DMS 273 (cell line): Measurements from ENCODE around the gene NBPF19.
"Not testable (repeated sequence)": the region's sequence is repeated elsewhere in the genome, so short reads cannot be mapped to it uniquely, and the experiment has no call there.

Source experiments
- DNase-seq: peaks from one replicate; lab custom pipeline; 2025; ENCODE audit not compliant: unreplicated experiment; lab: John Stamatoyannopoulos, UW

Gene NBPF19, protein sequence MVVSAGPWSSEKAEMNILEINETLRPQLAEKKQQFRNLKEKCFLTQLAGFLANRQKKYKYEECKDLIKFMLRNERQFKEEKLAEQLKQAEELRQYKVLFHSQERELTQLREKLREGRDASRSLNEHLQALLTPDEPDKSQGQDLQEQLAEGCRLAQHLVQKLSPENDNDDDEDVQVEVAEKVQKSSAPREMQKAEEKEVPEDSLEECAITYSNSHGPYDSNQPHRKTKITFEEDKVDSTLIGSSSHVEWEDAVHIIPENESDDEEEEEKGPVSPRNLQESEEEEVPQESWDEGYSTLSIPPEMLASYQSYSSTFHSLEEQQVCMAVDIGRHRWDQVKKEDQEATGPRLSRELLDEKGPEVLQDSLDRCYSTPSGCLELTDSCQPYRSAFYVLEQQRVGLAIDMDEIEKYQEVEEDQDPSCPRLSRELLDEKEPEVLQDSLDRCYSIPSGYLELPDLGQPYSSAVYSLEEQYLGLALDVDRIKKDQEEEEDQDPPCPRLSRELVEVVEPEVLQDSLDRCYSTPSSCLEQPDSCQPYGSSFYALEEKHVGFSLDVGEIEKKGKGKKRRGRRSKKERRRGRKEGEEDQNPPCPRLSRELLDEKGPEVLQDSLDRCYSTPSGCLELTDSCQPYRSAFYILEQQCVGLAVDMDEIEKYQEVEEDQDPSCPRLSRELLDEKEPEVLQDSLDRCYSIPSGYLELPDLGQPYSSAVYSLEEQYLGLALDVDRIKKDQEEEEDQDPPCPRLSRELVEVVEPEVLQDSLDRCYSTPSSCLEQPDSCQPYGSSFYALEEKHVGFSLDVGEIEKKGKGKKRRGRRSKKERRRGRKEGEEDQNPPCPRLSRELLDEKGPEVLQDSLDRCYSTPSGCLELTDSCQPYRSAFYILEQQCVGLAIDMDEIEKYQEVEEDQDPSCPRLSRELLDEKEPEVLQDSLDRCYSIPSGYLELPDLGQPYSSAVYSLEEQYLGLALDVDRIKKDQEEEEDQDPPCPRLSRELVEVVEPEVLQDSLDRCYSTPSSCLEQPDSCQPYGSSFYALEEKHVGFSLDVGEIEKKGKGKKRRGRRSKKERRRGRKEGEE (N-terminal part only)

DNA sequence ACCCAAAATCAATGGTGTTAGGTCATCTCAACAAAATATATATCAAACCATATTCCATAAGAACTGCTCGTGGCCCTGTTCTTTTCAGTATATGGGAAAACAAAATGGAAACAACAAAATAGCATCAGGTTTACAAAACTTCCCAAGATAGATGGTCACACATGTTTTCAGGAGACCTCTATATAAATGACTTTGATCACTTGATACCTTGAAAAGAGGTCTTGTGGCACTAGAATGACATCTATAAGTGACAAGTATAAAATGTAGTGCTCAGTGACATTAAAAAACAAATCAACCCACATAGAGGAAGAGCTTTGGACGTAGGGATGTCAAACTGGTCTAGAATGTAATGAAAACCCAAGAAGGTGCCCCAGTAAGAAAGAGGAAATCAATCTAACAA, at the start of gene NBPF19:
Gene NBPF19 (plus strand): TSS at position 301 of the 400 bp plus-strand sequence. CDS start 888 bp downstream, outside the sequence.
- not testable (repeated sequence) for DNase-seq

DNA sequence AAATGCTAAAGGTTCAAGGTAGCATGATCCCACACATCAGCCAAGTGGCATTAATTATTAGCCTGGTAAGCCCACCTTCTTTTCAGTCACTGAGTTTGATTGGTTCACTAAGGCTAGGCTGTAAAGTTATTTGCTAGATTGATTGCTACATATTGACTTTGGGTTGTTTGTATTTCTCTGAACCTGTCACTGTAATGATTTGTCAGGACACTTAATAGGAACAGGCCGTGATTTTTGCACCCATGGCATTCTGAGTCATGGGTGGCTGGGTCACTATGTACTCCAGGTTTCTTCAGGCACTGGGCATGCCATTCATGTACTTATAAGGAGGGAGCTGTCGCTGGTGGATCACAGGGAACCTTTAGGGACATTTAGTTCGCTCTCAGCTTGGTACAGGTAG, 46.5 kb upstream of the NBPF19 start:
- DNase-seq, result not testable (repeated sequence)

DNA sequence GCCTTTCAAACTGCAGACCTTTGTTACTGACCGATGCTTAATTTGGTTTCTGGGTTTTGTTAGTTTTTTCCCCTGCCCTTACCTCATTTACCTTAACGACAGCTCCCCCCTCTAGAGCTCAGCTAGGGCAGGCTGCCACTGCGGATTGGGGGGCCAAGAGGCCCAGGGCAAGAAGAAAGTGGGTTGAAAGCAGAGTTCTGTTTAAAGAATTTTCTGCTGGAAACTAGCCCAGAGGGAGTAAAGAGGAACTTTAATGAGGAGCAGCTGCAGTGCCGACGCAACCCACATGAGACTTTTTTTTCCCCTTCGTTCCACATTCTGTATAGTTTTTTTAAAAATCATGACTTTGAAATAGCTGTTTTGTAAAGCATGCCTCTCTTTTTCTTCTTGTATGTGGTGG, 29.4 kb upstream of the NBPF19 start:
- peak; percentile 5 for DNase-seq

DNA sequence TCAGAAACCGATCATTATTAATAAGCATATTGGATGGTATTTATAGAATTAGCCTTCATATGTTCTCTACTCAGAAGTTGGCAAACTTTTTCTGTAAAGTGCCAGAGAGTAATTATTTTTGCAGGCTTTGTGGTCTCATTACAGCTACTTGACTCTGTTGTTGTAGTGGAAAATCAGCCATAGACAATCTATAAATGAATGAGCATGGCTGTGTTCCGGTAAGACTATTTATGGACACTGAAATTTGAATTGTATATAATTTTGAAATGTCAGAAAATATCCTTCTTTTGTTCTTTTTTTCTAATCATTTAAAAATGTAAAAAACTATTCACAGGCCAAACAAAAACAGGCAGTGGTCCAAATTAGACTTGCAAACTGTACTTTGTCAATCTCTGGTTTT, 22.6 kb upstream of the NBPF19 start:
- not testable (repeated sequence) for DNase-seq

DNA sequence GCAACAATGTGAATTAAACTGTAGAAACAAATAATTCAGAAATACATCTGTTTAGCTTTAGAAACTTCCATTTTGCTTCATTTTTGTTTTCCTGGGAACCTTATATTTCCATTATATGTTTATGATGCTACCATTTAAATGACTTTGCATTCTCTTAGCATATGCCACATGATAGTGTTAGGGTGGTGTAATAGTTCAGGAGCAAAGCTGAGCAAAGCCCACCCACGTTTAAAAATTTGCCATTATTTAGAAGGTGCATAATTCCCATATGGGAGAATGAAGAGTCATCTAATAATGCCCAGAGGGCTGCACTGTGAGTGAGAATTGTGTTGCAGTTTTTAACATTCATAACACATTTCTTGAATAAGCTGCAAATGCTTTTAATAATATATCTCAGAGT, 22.2 kb upstream of the NBPF19 start:
- DNase-seq, result not testable (repeated sequence)

DNA sequence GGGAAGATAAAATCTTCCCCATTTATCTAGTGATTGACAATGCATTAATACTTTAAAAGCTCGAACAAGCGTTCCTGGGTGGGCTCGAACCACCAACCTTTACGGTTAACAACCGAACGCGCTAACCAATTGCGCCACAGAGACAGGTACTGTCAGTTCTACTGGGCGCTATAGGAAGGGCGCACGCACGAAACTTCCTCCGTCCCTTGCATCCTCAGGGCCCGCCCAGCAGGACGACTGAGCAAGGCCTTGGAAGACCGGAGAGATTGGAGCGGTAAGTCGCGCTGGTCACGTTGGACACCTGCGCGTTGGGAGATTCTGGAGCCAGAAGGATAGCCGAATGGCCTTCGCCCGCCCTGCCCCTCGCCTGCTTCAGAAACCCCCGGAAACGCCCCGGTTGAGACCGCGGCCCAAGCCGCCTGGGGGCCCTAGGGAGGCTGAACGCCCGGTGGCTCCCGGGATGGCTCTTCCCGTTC, 83.5 kb downstream of the NBPF19 start:
- not testable (repeated sequence) for DNase-seq

DNA sequence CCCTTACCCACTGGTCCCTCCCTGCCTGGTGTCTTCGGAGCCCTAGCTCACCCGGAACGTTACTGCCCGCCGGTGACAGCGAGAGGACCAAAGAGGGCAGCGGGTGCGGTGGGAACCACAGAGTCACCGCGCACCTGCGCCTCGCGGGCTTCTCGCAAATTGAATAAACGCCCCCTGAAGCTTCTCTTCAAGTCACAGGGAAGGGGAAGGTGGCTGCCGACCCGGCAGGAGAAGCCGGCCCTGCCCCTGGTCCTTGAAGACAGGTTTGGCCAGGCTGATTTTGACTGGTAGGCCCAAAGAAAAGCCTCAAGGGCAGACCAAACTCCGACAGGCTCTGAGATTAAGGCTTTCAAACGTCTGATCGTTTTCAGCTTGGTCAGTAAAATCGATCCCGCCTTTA, 87.0 kb downstream of the NBPF19 start:
- DNase-seq, result not testable (repeated sequence)

DNA sequence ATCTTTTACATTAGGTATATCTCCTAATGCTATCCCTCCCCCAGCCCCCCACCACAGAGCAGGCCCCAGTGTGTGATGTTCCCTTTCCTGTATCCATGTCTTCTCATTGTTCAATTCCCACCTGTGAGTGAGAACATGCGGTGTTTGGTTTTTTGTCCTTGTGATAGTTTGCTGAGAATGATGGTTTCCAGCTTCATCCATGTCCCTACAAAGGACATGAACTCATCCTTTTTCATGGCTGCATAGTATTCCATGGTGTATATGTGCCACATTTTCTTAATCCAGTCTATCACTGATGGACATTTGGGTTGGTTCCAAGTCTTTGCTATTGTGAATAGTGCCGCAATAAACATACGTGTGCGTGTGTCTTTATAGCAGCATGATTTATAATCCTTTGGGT, 90.6 kb downstream of the NBPF19 start:
- not testable (repeated sequence) for DNase-seq

DNA sequence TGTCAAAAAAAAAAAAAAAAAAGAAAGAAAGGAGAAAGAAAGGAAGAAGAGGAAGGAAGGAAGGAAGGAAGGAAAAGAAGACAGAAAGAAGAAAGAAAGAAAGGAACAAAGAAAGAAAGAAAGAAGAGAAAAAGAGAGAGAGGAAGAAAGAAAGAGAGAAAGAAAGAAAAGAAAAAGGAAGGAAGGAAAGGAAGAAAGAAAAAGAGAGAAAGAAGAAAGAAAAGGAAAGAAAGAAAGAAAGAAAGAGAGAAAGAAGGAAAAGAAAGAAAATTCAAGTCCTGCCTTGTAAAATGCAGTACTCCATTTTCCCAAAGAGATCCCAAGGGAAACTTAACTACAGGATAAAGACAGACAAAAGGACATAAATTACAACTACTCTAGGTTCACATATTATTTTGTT, 97.9 kb downstream of the NBPF19 start:
- DNase-seq, result not testable (repeated sequence)

DNA sequence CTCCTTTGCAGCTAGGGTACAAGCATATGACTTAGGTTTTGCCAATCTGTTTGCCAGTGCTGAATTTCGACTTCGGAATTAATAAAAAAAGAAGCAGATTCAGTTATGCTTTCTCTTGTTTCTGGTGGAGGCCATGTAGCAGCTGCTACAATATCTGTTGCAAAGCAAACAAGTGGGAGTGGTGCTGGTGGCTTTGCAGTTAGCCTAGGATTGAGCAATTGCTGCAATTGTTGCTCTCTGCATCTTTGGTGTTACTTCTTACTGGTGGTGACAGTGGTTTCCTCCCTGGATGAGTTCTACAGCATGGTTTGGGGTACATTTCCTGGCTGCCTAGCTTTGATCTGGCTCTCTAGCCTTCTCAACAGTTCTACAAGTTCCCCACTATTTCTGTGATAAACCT, 110.7 kb downstream of the NBPF19 start:
- not testable (repeated sequence) for DNase-seq
